OCI-LY1 (cell line): ENCODE data around the gene TGM4.

ENCODE experiments used
- H2AFZ ChIP-seq: fragments of 200-600 bp; sonication (generic), shearing (Covaris generic); 2 replicates; pipeline ENCODE4 v1.6.0; 2014; ENCODE audit warnings: antibody characterized with exemption, mild to moderate bottlenecking, low read length
- H3F3A ChIP-seq: fragments of 200-600 bp; sonication (generic), shearing (Covaris generic); 2 replicates; pipeline ENCODE4 v1.6.0; 2014; ENCODE audit warnings: mild to moderate bottlenecking, antibody characterized with exemption, low read length, moderate library complexity; ENCODE audit not compliant: insufficient read depth
- H3K27ac ChIP-seq: fragments of 200-600 bp; sonication (generic); 2 replicates; pipeline ENCODE4 v1.5.1; 2014; ENCODE audit warnings: low read length, mixed run types, mild to moderate bottlenecking, low read depth; ENCODE audit not compliant: poor library complexity, severe bottlenecking
- H3K27me3 ChIP-seq: fragments of 200-600 bp; sonication (generic); 2 replicates; pipeline ENCODE4 v1.6.0; 2014; ENCODE audit warnings: antibody characterized with exemption, mild to moderate bottlenecking, low read length, moderate library complexity; ENCODE audit not compliant: insufficient read depth
- H3K36me3 ChIP-seq: fragments of 200-600 bp; sonication (generic); 2 replicates; pipeline ENCODE4 v1.6.1; 2014; ENCODE audit warnings: mild to moderate bottlenecking, antibody characterized with exemption, low read length, moderate library complexity, mixed read lengths; ENCODE audit not compliant: insufficient read depth
- H3K4me1 ChIP-seq: fragments of 200-600 bp; sonication (generic); 2 replicates; pipeline ENCODE4 v1.5.1; 2014; ENCODE audit warnings: mild to moderate bottlenecking, low read length, moderate library complexity; ENCODE audit not compliant: insufficient read depth, severe bottlenecking
- H3K4me2 ChIP-seq: fragments of 200-600 bp; sonication (generic), shearing (Covaris generic); 2 replicates; pipeline ENCODE4 v1.6.1; 2014; ENCODE audit warnings: low read length
- H3K4me3 ChIP-seq: fragments of 200-600 bp; sonication (generic); 2 replicates; pipeline ENCODE4 v1.5.1; 2014; ENCODE audit warnings: low read length, low read depth, mild to moderate bottlenecking, mixed read lengths; ENCODE audit not compliant: poor library complexity, severe bottlenecking
- H3K79me2 ChIP-seq: fragments of 200-600 bp; shearing (Covaris generic); 2 replicates; pipeline ENCODE4 v1.6.1; 2016; ENCODE audit warnings: mixed run types, low read length, mixed read lengths; ENCODE audit not compliant: insufficient read depth
- H3K9ac ChIP-seq: fragments of 200-600 bp; sonication (generic), shearing (Covaris generic); 2 replicates; pipeline ENCODE4 v1.6.1; 2014; ENCODE audit warnings: mild to moderate bottlenecking, low read length, mixed read lengths
- H3K9me2 ChIP-seq: fragments of 200-600 bp; sonication (generic), shearing (Covaris generic); 2 replicates; pipeline ENCODE4 v1.6.1; 2014; ENCODE audit warnings: low read depth, mild to moderate bottlenecking, low read length, mixed read lengths
- H3K9me3 ChIP-seq: fragments of 200-600 bp; shearing (Covaris generic); 2 replicates; pipeline ENCODE4 v1.6.1; 2014; ENCODE audit warnings: low read length, mixed read lengths
- H4K20me1 ChIP-seq: fragments of 200-600 bp; sonication (generic), shearing (Covaris generic); 2 replicates; pipeline ENCODE4 v1.6.0; 2016; ENCODE audit warnings: mild to moderate bottlenecking, low read length; ENCODE audit not compliant: insufficient read depth
- EZH2 ChIP-seq: fragments of 200-600 bp; sonication (generic), shearing (Covaris generic); IDR thresholded peaks from 2 replicates; pipeline ENCODE4 v1.8.0; 2017; ENCODE audit warnings: borderline replicate concordance, mixed run types, mild to moderate bottlenecking, antibody characterized with exemption, low read length, moderate library complexity, mixed read lengths
- TF ChIP-seq, protein P1 (sequence below): fragments of 200-600 bp; sonication (generic), shearing (Covaris generic); IDR thresholded peaks from 2 replicates; pipeline ENCODE4 v1.5.1; 2017; ENCODE audit warnings: mild to moderate bottlenecking, antibody characterized with exemption, low read length, moderate library complexity, mixed read lengths

Gene TGM4

DNA sequence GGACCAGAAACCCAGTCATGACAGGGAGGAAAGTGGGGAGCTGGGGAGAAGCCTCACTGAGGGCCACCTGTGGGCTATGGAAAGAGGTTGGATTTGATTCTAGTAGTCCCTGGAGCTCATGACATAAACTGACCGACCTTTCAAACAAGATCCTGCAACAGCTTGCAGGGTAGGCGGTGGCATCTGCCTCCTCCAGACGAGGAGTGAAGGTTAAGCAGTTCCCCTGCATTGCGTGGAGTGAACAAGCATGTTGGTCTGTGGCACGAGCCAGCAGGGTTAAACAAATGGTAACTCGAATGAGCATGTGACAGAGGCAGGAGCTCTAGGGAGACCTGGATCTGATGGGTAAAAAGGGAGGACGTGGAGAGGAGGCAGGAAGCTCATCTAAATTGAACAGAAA lies 12.7 kb downstream of the TGM4 start:
- H2AFZ ChIP-seq = no peak overlapping the region
- no peak overlapping the region for H3K4me3 ChIP-seq
- H3K79me2 ChIP-seq = no peaks in the 10 kb centered on the region
- no peaks in the 10 kb centered on the region for H3K4me1 ChIP-seq
- H3K9me2 ChIP-seq = no peaks in the 10 kb centered on the region
- TF ChIP-seq, protein P1, sequence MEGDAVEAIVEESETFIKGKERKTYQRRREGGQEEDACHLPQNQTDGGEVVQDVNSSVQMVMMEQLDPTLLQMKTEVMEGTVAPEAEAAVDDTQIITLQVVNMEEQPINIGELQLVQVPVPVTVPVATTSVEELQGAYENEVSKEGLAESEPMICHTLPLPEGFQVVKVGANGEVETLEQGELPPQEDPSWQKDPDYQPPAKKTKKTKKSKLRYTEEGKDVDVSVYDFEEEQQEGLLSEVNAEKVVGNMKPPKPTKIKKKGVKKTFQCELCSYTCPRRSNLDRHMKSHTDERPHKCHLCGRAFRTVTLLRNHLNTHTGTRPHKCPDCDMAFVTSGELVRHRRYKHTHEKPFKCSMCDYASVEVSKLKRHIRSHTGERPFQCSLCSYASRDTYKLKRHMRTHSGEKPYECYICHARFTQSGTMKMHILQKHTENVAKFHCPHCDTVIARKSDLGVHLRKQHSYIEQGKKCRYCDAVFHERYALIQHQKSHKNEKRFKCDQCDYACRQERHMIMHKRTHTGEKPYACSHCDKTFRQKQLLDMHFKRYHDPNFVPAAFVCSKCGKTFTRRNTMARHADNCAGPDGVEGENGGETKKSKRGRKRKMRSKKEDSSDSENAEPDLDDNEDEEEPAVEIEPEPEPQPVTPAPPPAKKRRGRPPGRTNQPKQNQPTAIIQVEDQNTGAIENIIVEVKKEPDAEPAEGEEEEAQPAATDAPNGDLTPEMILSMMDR = no peak
- no peak for TF ChIP-seq EZH2
- H3K27me3 ChIP-seq = 0 out of 2 replicates have a peak, but pooled peaks cover 4% of the 10 kb centered on the region
- H3F3A ChIP-seq = no peaks in the 10 kb centered on the region
- H3K9me3 ChIP-seq = no peaks in the 10 kb centered on the region
- H3K27ac ChIP-seq = no peak overlapping the region
- no peak overlapping the region for H3K4me2 ChIP-seq
- H4K20me1 ChIP-seq = no peaks in the 10 kb centered on the region
- no peaks in the 10 kb centered on the region for H3K36me3 ChIP-seq
- H3K9ac ChIP-seq = no peak overlapping the region

DNA sequence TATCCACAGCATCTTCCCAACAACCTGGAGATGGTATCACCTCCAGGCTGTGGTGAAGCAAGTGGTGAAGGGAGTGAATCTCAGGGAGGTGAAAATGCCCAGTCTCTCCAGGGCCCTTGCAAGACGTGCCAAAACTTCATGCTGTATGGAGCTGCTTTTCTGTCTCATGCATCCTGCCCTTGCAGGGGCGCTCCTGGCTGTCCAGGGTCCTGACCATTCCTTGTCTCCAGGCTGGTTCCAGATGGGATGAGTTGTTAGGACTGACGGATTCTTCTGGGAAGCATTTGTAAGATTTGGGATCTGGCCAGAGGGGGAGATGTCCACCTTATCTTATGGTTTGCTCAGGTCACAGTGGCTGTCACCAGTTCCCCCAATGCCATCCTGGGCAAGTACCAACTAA lies 15.8 kb downstream of the TGM4 start:
- no peaks in the 10 kb centered on the region for H4K20me1 ChIP-seq
- 0 out of 2 replicates have a peak, but pooled peaks cover 4% of the 10 kb centered on the region for H3K27me3 ChIP-seq
- no peaks in the 10 kb centered on the region for H3K9me2 ChIP-seq
- no peak overlapping the region for H3K9ac ChIP-seq
- no peak overlapping the region for H3K27ac ChIP-seq
- no peak for TF ChIP-seq EZH2
- TF ChIP-seq, protein P1 = no peak
- no peak overlapping the region for H3K4me2 ChIP-seq
- no peaks in the 10 kb centered on the region for H3K36me3 ChIP-seq
- H3K4me1 ChIP-seq = no peaks in the 10 kb centered on the region
- H3K9me3 ChIP-seq = no peaks in the 10 kb centered on the region
- no peaks in the 10 kb centered on the region for H3F3A ChIP-seq
- H2AFZ ChIP-seq = no peak overlapping the region
- no peak overlapping the region for H3K4me3 ChIP-seq
- no peaks in the 10 kb centered on the region for H3K79me2 ChIP-seq

DNA sequence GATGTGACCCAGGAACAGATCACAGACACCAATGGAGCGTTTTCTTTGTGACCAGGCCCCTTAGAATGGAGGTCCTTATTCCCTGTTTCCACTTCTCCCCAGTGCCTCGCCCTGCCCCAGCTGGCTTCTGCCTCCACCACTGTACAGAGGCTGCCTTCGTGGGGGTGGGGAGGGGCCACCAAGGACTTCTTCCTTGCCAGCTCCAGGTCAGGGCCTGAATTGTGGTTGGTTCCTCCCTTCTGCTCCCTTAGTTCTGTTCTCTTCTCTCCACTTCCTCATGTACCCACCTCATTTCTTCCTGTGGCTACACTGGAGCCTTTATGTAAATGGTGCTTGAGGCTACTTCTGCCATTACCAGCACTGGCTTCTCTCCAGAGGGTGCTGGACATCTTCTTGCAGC lies 16.4 kb downstream of the TGM4 start:
- no peaks in the 10 kb centered on the region for H3F3A ChIP-seq
- no peaks in the 10 kb centered on the region for H3K79me2 ChIP-seq
- H3K9me2 ChIP-seq = no peaks in the 10 kb centered on the region
- H3K9me3 ChIP-seq = no peaks in the 10 kb centered on the region
- no peaks in the 10 kb centered on the region for H3K36me3 ChIP-seq
- no peak overlapping the region for H3K27ac ChIP-seq
- no peaks in the 10 kb centered on the region for H3K4me1 ChIP-seq
- no peak overlapping the region for H2AFZ ChIP-seq
- H3K9ac ChIP-seq = no peak overlapping the region
- no peak overlapping the region for H3K4me2 ChIP-seq
- no peaks in the 10 kb centered on the region for H4K20me1 ChIP-seq
- H3K27me3 ChIP-seq = 0 out of 2 replicates have a peak, but pooled peaks cover 4% of the 10 kb centered on the region
- TF ChIP-seq, protein P1 = no peak
- no peak for TF ChIP-seq EZH2
- no peak overlapping the region for H3K4me3 ChIP-seq
